ENCODE results near the gene TJP2. TPM values are rescaled to one million over a fixed set of nuclear protein-coding genes. Genes with fewer than 3 reads are reported as not detected.

Gene TJP2
- total and polyA plus RNA-seq, 2 donors from 2014 or later = 35.9 to 148 TPM

GRCh38 chr9:69307446-69308205 is 133.5 kb downstream of the TJP2 start:
- FAIRE-seq (no peak), DNase-seq (peak in 2 of 5 donors; percentile 36 to 70)
- intact Hi-C loops (cut with DNase I) = no loop called here
- Histone ChIP-seq H3K4me3 (ENCODE audit: low read length in 3 of 3) (no peak overlapping the region), H3K9me3 (ENCODE audit: control insufficient read depth in 2 of 3, insufficient read depth in 1 of 3, low read length in 3 of 3) (peaks cover 0 to under 1% (median 0%) of the 10 kb centered on the region in 3 donors), H3K27ac (ENCODE audit: low read depth in 2 of 2, low read length in 2 of 2) (no peak overlapping the region), H3K4me1 (ENCODE audit: control insufficient read depth in 2 of 3, insufficient read depth in 2 of 3, low read depth in 1 of 3, low read length in 3 of 3) (no peaks in the 10 kb centered on the region), H3K27me3 (ENCODE audit: control insufficient read depth, insufficient read depth, low read length) (no peaks in the 10 kb centered on the region), H3K36me3 (ENCODE audit: control insufficient read depth in 2 of 3, insufficient read depth in 3 of 3, low read length in 3 of 3) (no peaks in the 10 kb centered on the region), H3K9ac (ENCODE audit: low read length in 3 of 3) (no peak overlapping the region)
- no peak for TF ChIP-seq CTCF (IDR thresholded peaks at IDR 0.05; ENCODE audit: borderline replicate concordance, extremely low read depth, insufficient read depth)

- Histone ChIP-seq H3K36me3 (ENCODE audit: control insufficient read depth in 2 of 3, insufficient read depth in 3 of 3, low read length in 3 of 3) (no peaks in the 10 kb centered on the region), H3K27ac (ENCODE audit: low read depth in 2 of 2, low read length in 2 of 2) (no peak overlapping the region)
- no peak for FAIRE-seq
These were observed 134.3 kb downstream of the TJP2 start for GRCh38 chr9:69308206-69308931.

GRCh38 chr9:69313175-69313574 is 139.1 kb downstream of the TJP2 start:
- DNase-seq = no peak

More at GRCh38 chr9:69308206-69308931, 134.3 kb downstream of the TJP2 start:
- intact Hi-C loops (cut with DNase I) = no loop called here
- H3K4me1 ChIP-seq (ENCODE audit: control insufficient read depth in 2 of 3, insufficient read depth in 2 of 3, low read depth in 1 of 3, low read length in 3 of 3) = no peaks in the 10 kb centered on the region
- H3K9me3 ChIP-seq (ENCODE audit: control insufficient read depth in 2 of 3, insufficient read depth in 1 of 3, low read length in 3 of 3) = peaks cover 0 to 3% (median 0%) of the 10 kb centered on the region in 3 donors
- no peak for TF ChIP-seq CTCF (IDR thresholded peaks at IDR 0.05; ENCODE audit: borderline replicate concordance, extremely low read depth, insufficient read depth)
- H3K27me3 ChIP-seq (ENCODE audit: control insufficient read depth, insufficient read depth, low read length) = no peaks in the 10 kb centered on the region
- H3K9ac ChIP-seq (ENCODE audit: low read length in 3 of 3) = no peak overlapping the region
- no peak overlapping the region for H3K4me3 ChIP-seq (ENCODE audit: low read length in 3 of 3)
- no peak for DNase-seq

More at GRCh38 chr9:69313175-69313574, 139.1 kb downstream of the TJP2 start:
- Histone ChIP-seq H3K27ac (ENCODE audit: low read depth in 2 of 2, low read length in 2 of 2) (no peak overlapping the region), H3K36me3 (ENCODE audit: control insufficient read depth in 2 of 3, insufficient read depth in 3 of 3, low read length in 3 of 3) (no peaks in the 10 kb centered on the region), H3K9ac (ENCODE audit: low read length in 3 of 3) (no peak overlapping the region), H3K4me1 (ENCODE audit: control insufficient read depth in 2 of 3, insufficient read depth in 2 of 3, low read depth in 1 of 3, low read length in 3 of 3) (no peaks in the 10 kb centered on the region), H3K9me3 (ENCODE audit: control insufficient read depth in 2 of 3, insufficient read depth in 1 of 3, low read length in 3 of 3) (peaks cover 0 to 3% (median 0%) of the 10 kb centered on the region in 3 donors), H3K4me3 (ENCODE audit: low read length in 3 of 3) (no peak overlapping the region), H3K27me3 (ENCODE audit: control insufficient read depth, insufficient read depth, low read length) (no peaks in the 10 kb centered on the region)
- intact Hi-C loops (cut with DNase I) = no loop called here
- TF ChIP-seq CTCF (IDR thresholded peaks at IDR 0.05; ENCODE audit: borderline replicate concordance, extremely low read depth, insufficient read depth) = no peak
- no peak for FAIRE-seq
